Colonic mucosa (tissue), 4 donors: ENCODE data around the gene PHF19. TPM values are rescaled to one million over a fixed set of nuclear protein-coding genes. Genes with fewer than 3 reads are reported as not detected.

ENCODE experiments used
- DNase-seq: peaks from one replicate; pipeline ENCODE4 v3.0.0-alpha.2; 2020
- H3K27ac ChIP-seq: fragments of 200-600 bp; one replicate; pipeline ENCODE4 v1.8.0; 2021
- H3K27me3 ChIP-seq: fragments of 200-600 bp; one replicate; pipeline ENCODE4 v1.8.0; 2021
- H3K36me3 ChIP-seq: fragments of 200-600 bp; one replicate; pipeline ENCODE4 v1.8.0; 2021
- H3K4me1 ChIP-seq: fragments of 200-600 bp; one replicate; pipeline ENCODE4 v1.8.0; 2021; ENCODE audit warnings: mild to moderate bottlenecking
- H3K4me3 ChIP-seq: fragments of 200-600 bp; one replicate; pipeline ENCODE4 v1.8.0; 2021
- H3K9ac ChIP-seq, 2 donors: one replicate each; pipeline ENCODE4 v1.7.0; 2013; ENCODE audit warnings: control low read depth in 2 of 2, low read depth in 2 of 2, low read length in 2 of 2
- H3K9me3 ChIP-seq: fragments of 200-600 bp; one replicate; pipeline ENCODE4 v1.8.0; 2021
- intact Hi-C: fragments of 100-400 bp; cut with DNase I; formaldehyde crosslinking; loops from one replicate; pipeline ENCODE4 v1.14.1; 2022
- total RNA-seq, 2 donors: library from RNA; stranded (reverse); fragmentation: NEBNext Ultra II Directional in 1 of 2; extraction: Animal tissue kit (Norgen Biotek cat#: 25700) in 1 of 2; gene quantifications; one replicate each; pipeline ENCODE4 v1.2.1, GENCODE V29; 2021
- TF ChIP-seq, protein P1 (sequence below): fragments of 200-600 bp; IDR thresholded peaks from one replicate; pipeline ENCODE4 v1.8.0; 2022; ENCODE audit warnings: antibody characterized with exemption, mild to moderate bottlenecking
- donor health status: healthy.
- donor health status: DM: no; HTN: no; CAD: no.
- donor health status: DM: no; HTN: no; CAD: no.

PHF19 gene
- total RNA-seq, 2 donors from 2014 or later, result 23.8 to 50.3 TPM

DNA sequence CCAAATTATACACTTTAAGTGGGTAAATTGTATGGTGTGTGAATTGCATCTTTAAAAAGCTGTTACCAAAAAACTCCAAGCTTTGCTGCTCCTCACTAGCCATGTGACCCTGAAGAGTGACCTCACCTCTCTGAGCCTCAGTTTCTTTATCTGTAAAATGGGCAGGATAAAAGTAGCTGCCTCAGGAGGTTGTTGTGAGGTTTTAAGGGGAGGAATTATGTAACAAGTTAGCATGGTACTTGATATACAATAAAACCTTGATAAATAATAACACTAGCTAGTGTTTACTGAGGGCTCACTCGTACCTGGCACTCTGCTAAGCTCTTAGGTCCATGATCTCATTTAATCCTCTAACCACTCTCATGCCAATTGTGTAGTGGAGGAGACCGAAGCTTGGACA, 19.0 kb upstream of the PHF19 start:
- no peaks in the 10 kb centered on the region for H3K27me3 ChIP-seq
- TF ChIP-seq, protein P1, sequence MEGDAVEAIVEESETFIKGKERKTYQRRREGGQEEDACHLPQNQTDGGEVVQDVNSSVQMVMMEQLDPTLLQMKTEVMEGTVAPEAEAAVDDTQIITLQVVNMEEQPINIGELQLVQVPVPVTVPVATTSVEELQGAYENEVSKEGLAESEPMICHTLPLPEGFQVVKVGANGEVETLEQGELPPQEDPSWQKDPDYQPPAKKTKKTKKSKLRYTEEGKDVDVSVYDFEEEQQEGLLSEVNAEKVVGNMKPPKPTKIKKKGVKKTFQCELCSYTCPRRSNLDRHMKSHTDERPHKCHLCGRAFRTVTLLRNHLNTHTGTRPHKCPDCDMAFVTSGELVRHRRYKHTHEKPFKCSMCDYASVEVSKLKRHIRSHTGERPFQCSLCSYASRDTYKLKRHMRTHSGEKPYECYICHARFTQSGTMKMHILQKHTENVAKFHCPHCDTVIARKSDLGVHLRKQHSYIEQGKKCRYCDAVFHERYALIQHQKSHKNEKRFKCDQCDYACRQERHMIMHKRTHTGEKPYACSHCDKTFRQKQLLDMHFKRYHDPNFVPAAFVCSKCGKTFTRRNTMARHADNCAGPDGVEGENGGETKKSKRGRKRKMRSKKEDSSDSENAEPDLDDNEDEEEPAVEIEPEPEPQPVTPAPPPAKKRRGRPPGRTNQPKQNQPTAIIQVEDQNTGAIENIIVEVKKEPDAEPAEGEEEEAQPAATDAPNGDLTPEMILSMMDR, result no peak
- intact Hi-C loops, result no loop called here
- no peak overlapping the region for H3K9ac ChIP-seq
- H3K27ac ChIP-seq, result no peak overlapping the region
- H3K36me3 ChIP-seq, result no peaks in the 10 kb centered on the region
- H3K4me1 ChIP-seq, result peaks cover 4% of the 10 kb centered on the region
- H3K4me3 ChIP-seq, result no peak overlapping the region
- H3K9me3 ChIP-seq, result no peaks in the 10 kb centered on the region
- no peak for DNase-seq

DNA sequence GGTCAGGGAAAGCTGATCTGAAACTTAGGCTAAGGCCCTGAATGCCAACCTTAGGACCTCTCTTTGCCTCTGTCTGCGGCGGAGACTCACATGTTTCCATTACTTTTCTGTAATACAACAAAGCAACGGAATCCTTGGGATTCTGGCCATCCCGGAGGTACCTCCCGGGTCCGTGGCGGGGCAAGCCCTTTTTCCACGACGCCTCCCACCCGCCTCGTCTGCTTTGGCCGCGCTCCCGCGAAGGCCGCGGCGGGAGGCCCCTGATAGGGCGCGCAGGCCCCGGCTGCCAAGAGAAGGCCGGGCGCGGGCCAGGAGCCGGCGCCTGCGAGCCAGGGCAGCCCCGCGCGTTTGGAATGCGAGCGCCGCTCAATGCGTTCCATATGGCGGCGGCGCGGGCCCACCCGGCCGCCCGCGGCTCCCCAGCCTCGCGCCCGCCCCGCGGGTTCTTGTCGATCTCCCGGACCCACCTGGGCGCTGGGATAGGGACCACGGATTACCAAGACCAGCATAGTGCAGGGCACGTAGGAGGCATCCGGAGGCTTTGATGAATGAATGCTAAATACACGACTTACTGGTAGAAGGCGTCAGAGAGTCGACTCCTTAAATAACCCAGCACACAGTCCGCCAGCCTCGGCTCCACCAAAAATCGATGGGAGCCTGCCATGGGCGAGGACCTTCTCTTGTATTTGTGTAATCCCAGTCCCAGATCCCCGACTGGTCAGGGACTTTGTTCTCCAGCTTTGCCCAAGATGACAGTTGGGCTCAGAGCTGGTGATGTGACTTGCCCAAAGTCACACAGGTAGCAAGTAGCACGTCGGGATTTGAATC, 17.5 kb upstream of the PHF19 start:
- TF ChIP-seq, protein P1, result no peak
- DNase-seq, result no peak
- intact Hi-C loops, result no loop called here
- no peaks in the 10 kb centered on the region for H3K9me3 ChIP-seq
- H3K27ac ChIP-seq, result no peak overlapping the region
- no peak overlapping the region for H3K9ac ChIP-seq
- peak overlapping the region; percentile 19 for H3K4me3 ChIP-seq
- H3K4me1 ChIP-seq, result peaks cover 4% of the 10 kb centered on the region
- no peaks in the 10 kb centered on the region for H3K27me3 ChIP-seq
- no peaks in the 10 kb centered on the region for H3K36me3 ChIP-seq

DNA sequence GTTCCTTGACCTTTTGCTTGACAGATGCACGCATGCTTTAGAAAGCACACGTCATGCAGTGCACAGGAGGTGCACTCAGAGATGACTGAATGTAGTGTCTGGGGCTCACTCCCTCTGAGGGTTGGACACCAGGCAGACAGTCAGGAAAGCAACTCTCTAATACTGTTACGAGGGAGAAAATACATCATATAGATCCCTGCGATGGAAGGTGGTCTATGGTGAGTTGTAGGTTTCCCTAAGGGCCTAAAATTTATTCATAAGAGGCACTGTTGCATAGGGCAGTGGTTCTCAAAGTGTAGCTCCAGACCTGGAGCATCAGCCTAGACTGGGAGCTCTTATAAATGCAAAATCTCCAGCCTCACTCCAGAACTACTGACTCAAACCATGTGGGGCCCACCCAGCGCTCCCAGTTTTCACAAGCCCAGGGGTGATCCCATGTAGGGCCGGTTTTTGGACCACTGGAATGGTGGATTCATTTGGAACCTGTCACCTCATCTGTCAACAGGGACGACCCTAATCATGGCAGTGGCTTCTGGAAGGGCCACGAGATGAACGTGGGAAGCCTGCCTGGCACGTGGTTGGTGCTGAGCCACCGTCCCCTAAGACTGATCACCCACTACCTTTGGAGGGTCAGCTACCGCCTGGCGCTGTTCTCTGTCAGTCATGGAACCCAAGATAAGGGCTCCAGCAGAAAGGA, 16.8 kb upstream of the PHF19 start:
- TF ChIP-seq, protein P1, result no peak
- H3K9ac ChIP-seq, result no peak overlapping the region
- H3K27me3 ChIP-seq, result no peaks in the 10 kb centered on the region
- H3K4me1 ChIP-seq, result peaks cover 4% of the 10 kb centered on the region
- intact Hi-C loops, result no loop called here
- no peak overlapping the region for H3K4me3 ChIP-seq
- DNase-seq, result no peak
- no peak overlapping the region for H3K27ac ChIP-seq
- no peaks in the 10 kb centered on the region for H3K36me3 ChIP-seq
- no peaks in the 10 kb centered on the region for H3K9me3 ChIP-seq

DNA sequence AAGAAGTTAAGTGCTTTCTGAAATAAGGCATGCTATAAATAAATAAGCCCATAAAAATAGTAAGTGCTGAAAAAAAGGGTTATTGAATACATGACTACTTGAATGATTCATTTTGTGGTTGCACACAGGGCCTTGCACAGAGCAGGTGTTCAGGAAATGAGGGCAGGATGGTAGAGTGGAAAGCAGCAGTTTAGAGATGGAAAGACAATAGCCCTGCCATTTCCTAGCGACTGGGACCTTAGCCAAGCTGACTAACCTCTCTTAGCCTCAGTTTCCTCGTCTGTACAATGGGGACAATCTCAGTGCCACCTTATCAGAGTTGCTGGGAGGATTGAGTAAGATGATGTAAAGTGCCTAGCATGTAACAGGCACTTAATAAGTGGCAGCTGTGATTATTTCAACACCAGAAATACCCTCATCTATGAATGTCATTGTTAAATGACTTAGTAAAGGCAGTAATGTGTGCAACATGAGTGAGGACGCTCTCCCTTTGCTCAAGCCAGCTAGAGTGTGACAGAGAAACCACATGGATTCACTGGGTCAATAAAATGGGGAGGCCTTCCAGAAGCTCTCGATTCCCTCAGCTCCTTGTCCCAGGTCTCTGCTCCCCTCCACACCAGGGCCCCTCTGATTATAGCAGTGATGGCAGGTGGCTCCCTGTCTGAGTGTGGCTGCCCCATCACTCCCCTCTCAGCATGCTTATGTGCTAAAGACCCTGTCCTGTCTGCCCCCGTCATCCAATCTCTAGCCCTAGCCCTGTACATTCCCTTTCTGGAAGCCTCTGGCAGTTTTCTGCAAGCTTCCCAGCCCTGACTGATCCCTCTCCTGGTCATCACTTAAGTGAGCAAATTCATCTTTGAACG, 16.0 kb upstream of the PHF19 start:
- Histone ChIP-seq H3K9me3 (no peaks in the 10 kb centered on the region), H3K27me3 (no peaks in the 10 kb centered on the region), H3K4me3 (no peak overlapping the region), H3K4me1 (peaks cover 4% of the 10 kb centered on the region), H3K9ac (no peak overlapping the region), H3K27ac (peak overlapping the region; percentile 17), H3K36me3 (no peaks in the 10 kb centered on the region)
- TF ChIP-seq, protein P1, result no peak
- no peak for DNase-seq
- intact Hi-C loops, result no loop called here
